Hematopoietic multipotent progenitor cell (in vitro differentiated cells): Measurements from ENCODE around the gene FGD5. TPM values are rescaled to one million over a fixed set of nuclear protein-coding genes. Genes with fewer than 3 reads are reported as not detected.
"Not testable (repeated sequence)": the region's sequence is repeated elsewhere in the genome, so short reads cannot be mapped to it uniquely, and the experiment has no call there.

ENCODE experiments used
- DNase-seq, 3 donors: peaks; one replicate each; pipeline ENCODE4 v3.0.0-alpha.2; 2011 to 2015; ENCODE audit warnings: low read depth in 2 of 3, low spot score in 2 of 3
- total RNA-seq: library from RNA; depleted of rRNA; stranded (reverse); fragments of >200 nt; gene quantifications from one replicate; pipeline ENCODE4 v1.2.3, GENCODE V29; 2012

FGD5 gene
- total RNA-seq, 1 donor, result 21.8 TPM

DNA sequence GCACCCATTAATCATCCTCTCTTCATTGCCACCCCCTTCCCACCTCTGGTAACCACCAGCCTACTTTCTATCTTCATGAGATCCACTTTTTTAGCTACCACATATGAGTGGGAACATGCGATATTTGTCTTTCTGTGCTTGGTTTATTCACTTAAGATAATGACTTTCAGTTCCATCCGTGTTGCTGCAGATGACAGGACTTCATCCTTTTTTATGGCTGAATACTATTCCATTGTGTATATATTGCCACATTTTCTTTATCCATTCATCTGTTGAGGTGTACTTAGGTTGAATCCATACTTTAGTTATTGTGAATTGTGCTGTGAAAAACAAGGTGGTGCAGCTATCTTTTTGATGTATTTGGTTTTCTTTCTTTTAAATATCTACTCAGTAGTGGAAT lies 75.3 kb downstream of the FGD5 start:
- no peak for DNase-seq

DNA sequence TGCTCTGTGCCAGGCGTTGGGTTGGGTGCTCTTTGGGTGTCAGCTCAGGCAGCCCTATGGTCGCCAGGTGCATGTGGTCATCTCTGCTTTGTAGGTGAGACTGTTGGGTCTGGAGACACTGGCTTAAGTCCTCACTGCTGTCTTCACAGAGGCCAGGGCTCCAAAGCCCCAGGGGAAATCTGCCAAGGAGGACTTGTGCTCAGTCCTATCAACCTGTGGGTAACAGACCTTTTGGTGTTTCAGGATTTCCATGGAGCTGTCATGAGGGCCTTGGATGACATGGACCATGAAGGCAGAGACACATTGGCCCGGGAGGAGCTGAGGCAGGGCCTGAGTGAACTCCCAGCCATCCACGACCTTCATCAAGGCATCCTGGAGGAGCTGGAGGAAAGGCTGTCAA lies 78.5 kb downstream of the FGD5 start:
- DNase-seq, result no peak

DNA sequence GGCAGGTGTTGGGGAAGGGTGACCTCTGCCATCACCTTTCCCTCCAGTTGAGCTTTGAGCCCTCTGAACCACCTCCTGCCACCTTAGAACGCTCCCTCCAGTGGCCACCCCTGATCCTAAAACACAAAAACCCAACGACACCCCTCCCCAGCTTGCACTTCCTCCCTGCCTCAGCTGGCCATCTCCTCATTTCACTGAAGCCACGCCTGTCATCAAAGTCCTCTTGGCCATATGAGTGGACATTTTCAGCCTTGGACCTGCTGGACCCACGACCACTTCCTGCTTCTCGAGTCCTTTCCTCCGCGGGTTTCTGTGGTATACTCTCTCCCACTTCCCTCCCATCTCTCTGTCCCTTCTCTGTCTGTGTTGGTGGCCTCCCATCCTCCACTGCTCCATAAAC lies 80.2 kb downstream of the FGD5 start:
- DNase-seq, result no peak

DNA sequence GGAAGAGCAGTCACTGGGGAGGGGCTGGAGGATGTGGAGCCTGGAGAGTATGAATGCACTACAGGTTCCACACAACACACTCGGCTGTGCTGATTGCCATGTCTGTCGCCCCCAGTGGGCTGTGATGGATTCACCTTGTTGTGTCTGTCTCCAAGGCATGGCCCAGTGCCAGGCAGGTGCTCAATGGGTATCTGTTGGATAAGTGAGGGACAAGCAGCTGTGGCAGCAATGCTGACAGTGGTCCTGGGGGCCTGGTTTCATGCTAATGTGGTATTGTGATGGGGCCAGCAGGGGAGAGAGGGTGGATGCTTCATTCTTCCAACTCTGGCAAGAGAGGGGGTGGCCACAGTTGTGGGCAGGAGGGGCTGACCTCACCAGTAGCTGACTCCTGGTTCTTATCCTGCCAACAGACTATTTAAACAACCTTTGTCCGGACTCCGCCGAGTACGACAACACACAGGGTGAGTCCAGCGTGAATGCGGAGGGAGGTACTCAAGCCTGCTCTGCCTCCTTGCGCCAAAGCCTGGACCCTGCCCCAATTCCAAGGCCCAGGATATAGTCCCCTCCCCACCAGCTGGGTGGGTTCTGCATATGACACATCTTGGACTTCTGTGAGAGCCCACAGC lies 81.3 kb downstream of the FGD5 start:
- no peak for DNase-seq

DNA sequence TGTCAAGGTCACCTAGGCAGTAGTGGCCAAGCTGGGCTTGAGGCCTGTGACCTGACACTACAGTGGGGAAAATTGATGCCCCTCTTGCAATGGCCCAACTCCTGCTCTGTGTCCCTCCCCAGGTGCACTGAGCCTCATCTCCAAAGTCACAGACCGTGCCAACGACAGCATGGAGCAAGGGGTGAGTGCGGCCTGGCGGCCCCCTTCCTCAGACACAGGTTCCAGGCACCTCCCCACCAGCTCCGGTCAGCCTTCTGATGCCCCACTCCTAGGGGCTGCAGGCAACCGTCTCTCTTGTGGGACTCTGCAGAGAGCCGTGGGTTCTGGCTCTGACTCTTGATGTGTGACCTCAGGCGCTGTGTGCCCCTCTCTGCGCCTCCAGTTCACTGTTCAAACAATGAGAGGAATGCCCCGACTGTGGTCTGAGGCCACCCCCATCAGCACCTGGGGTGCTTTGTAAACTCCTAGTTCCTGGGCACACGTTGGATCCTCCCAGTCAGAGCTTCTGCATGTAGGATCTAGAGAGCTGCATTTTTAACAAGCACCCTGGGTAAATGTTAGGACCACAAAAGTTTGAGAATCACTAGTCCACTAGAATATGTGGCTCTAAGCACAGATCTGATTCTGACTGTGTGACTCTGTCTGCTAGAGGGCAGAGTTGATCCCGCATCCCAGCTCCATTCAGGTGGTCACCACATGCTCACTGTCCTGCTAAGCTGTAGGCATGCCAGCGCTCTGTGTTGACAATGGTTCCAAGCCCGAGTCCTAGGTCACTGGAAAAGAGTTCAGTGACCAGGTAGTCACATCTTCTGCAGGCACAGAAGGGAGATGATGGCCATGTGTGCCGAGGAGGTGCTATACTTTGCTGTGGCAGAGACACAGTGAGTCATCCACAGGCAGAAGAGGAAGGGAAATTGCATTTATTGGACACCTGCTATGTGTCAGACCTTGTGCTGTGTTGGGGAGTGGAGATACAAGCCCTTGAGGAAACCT lies 82.4 kb downstream of the FGD5 start:
- DNase-seq, result no peak

DNA sequence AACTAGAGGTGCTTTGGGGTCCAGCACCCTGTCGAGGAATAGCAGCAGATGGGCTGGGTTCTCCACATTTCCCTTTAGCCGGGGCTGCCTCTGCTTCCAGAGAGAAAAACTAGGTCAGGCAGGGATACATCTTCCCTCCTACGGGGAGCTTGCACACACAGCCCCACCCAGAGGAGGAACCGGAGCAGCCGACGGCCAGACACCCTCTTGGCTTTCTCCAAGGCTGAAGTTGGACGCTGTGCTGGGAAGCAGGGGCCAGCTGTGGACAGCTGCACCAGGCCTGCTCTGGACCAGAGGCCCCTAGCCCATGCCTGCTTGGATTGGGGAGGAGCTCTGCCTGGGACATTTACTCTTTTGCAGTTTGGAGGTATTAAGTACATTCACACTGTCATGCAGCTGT lies 84.0 kb downstream of the FGD5 start:
- no peak for DNase-seq

DNA sequence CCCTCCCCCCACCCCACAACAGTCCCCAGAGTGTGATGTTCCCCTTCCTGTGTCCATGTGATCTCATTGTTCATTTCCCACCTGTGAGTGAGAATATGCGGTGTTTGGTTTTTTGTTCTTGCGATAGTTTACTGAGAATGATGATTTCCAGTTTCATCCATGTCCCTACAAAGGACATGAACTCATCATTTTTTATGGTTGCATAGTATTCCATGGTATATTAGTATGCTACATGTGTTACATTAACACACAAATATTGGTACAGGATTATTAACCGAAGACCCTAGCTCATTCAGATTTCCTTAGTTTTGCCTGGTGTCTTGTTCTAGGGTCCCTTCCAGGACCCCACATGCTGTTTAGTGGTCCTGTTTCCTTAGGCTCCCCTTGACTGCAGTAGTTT lies 84.7 kb downstream of the FGD5 start:
- DNase-seq, result not testable (repeated sequence)

DNA sequence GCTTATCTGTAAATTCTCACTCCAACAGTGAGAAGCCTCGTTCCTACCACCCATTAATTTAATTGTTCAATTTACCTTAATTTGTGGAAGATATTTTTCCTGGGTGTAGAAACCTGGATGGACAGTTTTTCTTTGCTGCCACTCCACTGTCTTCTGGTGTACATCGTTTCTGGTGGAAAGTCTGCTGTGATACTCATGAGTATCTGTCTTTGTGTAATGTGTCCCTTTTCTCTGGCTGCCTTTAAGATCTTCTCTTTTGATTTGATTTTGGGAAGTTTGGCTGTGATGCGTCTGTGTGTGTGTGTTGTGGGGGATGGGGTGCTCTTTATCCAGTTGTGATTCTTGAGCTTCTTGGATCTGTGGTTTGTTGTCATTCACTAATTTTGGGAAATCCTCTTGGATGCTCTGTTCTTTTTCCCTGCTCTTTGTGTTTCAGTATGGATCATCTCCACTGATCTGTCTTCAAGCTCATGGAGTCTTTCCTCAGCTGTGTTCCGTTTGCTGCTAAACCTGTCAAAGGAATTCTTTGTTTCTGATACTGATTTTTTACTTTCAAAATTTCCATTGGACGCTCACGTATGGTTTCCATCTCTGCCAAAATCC lies 86.4 kb downstream of the FGD5 start:
- DNase-seq, result no peak

DNA sequence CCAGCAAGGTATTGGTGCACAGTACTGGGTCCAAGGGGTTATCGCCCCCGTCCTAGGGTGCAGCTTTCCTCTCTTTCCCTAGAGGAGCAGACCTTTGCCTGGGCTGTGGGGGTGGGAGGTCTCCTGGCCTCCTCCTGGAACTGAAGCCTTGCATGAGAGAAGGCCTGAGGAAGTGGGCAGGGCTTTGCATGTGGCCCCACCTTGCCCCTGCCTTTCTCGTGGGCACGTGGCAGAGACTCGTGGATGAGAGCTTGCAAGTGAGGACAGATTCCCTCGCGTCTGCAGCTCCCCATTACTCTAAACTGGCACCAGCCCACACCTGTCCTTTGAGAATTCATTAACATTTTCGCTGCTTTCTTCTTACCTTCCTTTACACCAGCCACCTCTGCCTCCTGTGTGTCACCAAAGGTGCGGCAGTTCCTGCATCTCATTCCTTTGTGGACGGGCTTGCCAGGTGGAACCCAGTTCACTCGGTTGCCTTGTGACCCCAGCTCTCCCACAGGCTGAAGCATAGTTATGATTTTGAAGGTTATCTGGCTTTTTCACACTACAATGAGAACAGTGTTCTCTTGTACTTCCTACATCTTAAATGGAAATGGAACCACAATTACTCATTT lies 87.7 kb downstream of the FGD5 start:
- no peak for DNase-seq

DNA sequence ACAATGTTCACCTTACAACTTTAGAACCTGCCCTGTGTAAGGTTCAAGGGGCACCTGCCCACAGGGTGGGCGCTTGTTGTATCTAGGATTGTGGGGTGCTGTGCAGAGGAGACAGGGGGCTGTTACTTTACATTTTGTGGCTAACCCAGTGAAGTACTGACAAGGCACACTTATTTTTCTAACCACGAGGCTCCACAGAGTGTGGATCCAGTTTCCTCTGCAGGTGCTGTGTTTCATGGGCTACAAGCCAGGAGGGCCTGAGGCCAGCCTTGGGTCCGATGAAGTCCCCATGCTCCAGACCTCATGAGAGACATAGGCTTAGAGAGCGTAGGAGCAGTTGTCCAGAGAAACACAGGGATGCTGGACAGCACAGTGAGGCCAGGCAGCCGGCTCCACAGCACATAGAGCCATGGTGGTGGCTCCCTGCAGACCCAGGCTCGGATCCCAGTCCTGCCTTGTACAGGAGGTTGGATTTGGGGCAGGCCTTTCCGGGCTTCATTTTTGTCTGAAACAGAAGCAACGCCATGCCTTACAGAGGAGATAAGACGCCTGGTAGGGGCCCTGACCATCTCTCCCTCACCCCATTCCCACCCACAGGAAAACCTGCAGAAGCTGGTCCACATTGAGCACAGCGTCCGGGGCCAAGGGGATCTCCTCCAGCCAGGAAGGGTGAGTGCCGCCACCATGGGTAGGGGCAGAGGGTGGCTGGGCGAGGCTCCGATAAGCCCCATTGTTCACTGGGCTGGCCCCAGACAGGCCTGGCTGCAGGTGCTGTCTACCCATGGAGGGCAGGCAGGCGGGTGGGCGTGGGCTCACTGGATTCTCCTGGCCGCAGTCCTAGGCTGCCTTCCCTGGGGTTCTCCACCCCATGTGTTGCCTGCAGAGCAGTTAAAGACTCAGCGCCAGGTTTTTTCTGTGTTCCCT lies 88.5 kb downstream of the FGD5 start:
- no peak for DNase-seq

DNA sequence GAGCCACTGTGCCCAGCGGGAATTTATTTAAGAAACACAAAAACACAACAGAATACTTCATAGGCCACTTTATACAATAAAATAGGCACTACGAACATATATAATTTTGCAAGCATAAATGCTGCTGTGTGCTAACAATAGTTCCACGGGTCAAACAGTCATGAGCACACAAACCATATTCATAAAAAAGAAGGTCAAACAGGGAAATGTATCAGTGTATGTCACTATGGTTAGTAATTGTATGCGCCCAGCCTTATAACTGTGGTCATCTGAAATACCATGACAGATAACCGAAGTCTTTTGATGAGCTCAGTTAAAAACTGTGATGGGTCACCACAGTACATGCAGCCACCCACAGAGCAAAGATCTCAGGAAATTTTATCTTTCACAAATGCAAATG lies 90.5 kb downstream of the FGD5 start:
- DNase-seq, result no peak

DNA sequence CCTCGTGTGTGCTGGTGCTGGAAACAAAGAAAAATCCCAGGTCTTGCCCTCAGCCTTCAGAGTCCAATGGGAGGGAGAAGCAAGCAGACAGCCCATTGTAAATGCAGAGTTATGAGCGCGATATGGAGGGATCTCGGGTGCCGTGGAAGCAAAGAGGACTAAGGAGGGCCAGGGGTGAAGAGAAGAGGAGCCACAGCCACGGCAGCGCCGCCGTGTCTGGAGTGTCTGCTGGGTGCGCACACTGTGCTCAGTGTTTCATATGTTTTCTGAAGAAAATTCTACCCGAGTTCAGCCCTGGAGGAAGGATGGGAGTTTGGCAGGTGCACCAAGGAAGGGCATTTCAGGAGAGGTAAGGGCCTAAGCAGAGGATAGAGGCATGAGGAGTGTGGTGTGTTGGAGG lies 92.9 kb downstream of the FGD5 start:
- DNase-seq, result no peak

DNA sequence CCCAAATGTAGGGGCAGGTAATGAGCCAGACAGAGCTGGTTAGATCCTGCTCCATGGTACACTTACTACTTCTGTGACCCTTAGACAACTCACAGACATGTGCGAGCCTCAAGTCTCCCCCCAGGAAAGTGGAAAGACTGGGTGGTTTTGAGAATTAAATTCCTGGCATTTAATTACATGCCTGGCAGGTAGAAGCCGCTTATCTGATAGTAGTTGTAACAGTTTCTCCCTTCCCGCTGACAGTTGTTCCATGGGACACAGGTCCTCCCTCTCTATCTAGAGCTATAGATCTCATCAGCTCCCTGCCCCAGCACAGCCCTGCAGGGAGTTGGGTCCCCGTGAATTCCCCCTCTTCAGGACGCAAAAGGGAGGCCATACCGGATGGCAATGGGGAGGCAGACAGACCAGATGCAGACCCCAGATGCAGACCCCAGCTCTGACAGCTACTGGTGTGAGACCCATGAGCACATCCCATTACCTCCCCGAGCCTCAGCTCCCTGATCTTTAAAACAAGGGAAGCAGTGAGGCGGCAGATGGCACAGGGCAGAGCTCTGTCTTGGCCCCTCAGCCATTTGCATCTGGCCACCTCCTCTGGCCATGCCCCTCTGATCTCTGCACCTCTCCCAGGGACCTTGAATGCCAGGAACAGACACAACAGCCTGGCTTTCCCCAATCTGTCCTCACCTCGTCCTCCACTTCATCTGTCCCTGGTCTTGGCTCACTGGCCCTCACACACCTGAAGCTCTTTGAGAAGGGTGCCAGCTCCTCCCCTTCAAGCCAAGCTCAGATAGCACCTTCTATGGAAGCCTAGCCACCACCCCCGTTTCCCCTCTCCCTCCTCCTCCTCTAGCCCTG lies 94.5 kb downstream of the FGD5 start:
- no peak for DNase-seq

DNA sequence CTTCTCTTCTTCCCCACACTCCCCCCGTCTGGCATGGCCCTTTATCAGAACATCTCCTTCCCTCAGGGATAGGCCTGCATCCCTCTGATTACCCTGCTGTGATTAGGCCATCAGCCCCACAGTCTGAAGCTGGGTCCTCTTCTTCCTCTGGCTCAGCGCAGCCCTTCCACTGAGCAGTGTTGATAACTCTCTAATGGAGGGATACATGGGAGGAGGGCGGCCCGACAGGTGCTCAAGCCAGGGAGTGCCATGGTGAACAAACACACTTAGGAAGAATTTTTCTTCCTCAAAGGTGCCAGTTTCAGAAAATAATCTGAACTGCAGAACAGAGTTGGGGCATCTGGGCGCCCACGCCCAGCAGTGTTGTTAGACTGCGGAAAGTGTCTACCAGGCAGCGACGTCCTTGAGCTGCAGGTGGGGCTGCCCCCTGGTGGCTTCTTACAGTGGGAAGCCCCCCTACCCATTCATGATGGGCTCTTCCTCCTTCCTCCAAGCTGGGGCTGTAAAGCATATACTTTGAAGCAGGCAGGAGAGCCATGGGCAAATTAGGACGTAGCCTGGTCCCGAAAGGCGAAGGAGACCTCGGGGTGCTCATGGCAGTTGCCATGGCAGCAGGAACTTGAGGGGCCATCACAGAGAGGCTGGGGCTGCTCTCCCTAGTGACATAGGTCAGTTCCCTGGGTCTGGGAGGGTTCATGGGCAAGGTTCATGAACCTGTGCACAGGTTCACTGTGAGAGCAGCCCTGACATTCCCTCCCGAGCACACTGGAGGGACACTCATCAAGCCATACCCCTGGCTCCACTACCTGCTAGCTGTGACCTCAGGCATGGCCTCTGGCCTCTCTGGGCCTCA lies 95.4 kb downstream of the FGD5 start:
- DNase-seq, result no peak

DNA sequence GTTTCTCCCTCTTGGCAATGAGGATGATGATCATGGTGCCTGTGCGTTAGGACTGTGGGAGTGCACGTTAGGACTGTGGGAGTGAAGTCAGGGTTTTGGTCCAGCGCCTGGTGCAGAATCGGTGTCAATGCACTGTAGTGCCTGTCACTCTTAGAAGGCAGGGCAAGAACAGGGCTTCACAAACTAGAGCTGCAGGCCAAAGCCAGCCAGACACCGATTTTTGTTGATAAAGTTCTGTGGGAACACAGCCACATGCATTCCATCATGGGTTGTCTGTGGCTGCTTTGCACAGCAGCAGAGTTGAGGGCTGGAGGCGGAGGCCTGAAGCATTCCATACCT lies 96.0 kb downstream of the FGD5 start:
- DNase-seq, result no peak

DNA sequence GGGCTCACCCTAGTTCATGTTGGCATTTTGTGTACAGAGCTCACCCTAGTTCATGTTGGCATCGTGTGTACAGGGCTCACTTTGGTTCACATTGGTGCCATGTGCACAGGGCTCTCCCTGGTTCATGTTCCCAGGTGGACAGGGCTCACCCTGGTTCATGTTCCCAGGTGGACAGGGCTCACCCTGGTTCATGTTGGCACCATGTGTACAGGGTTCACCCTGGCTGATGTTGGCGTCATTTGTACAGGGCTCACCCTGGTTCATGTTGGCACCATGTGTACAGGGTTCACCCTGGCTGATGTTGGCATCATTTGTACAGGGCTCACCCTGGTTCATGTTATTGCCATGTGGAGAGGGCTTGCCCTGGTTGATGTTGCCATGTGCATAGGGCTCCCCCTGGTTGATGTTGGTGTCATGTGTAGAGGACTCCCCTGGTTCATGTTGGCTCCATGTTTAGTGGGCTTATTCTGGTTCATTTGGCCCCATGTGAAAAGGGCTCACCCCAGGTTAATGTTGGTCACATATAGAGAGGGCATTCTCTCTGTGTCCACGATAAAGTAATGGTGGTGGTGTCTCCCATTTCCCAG lies 97.0 kb downstream of the FGD5 start:
- DNase-seq, result peak in 2 of 3 donors; percentile 11 to 49

DNA sequence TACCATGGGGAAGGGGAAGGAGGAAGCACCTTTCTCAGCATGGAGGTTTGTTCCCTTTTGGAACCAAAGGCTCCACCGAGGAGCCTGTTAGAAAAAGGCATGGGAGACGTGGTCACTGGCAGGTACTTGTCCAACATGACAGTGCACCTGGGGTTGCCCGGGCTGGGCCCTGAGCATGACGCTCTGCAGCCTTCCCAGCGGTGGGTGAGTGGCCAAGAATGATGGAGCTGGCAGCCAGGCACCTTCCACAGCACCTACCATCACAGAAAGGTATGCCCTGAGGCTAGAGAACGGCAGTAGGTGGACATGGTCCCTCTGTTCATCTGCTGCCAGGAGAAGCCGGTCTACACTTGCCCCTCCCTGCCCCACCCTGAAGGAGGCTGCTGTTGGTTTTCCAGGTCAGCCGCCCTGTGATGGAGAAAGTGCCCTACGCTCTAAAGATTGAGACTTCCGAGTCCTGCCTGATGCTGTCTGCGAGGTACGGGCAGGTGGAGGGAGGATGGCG lies 99.6 kb downstream of the FGD5 start:
- DNase-seq, result no peak

DNA sequence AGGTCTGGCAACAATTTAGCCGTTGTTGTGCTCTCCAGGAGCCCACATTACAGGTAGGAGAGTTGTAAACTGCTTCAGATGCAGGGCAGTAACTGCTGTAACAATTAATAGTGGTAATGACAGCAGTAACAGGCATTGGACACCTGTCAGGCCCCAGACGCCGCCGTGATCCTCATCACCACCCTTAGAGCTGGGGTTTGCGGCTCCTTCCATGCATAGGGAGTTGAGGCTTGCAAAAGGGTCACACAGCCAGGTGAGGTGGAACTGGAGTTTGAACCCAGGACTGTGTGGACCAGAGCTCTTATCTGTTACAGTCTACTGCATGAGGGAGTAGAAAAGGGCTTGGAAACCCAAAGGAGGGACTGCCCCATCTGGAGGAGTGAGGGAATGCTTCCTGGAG lies 101.8 kb downstream of the FGD5 start:
- no peak for DNase-seq
